HG03521 (cell line): ENCODE data around the gene POLR3GL.
"Not testable (repeated sequence)": the region's sequence is repeated elsewhere in the genome, so short reads cannot be mapped to it uniquely, and the experiment has no call there.

Experiments used
- ATAC-seq: cut with Tn5 transposase; IDR thresholded peaks from one replicate; pipeline ENCODE4 v1.9.1; 2021; ENCODE audit warnings: mild to moderate bottlenecking, moderate library complexity; ENCODE audit not compliant: unreplicated experiment

The POLR3GL gene

DNA sequence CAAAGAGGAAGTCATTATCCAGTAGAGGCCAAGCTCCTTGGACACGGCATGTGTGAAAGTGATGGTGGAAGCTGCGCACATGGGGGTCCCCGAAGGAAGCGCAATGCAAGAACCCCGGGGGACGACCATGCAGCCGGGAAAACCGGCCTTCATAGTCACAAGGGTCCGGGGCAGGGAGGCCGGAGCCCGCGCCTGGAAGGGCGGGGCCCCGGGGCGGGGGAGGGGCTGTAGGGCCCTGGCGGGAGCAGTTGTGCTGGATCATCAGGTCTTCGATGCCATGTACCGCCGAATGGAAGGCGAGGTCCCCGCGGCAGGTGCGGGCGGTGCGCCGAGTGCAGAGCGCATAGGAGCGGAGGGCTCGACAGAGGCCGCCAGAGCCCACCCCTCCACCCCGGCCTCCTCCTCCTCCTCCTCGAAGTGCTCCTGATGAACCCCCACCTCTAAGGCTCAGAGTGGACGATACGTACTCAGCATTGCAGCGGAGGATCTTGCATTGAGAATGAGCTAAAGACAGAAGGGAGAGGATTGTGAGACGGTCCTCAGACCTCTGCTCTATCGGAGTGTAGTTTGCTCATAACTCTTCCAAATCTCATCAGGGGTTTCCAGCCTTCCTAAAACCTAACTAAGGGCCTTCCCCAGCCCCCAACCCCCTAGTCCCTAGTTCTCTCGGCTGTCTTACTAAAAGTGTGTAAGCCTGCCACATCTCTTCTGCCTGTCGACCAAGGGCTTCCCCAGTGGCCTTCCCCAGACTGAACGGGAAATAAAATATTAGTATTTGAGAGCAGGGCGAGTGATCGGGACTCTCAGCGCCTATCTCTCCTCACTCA, 55.0 kb downstream of the POLR3GL start:
- ATAC-seq = no peak

- ATAC-seq = no peak
These were observed 55.9 kb downstream of the POLR3GL start for GRCh38 chr1:146020058-146021049.

GRCh38 chr1:146021050-146021445, 56.6 kb downstream of the POLR3GL start:
- ATAC-seq = no peak

GRCh38 chr1:146021622-146022402, 57.3 kb downstream of the POLR3GL start, which contains the start of gene HJV:
TSS of gene HJV (minus strand) at chr1:146021735. CDS start at chr1:146020231, 1,504 bp downstream.
- no peak for ATAC-seq

DNA sequence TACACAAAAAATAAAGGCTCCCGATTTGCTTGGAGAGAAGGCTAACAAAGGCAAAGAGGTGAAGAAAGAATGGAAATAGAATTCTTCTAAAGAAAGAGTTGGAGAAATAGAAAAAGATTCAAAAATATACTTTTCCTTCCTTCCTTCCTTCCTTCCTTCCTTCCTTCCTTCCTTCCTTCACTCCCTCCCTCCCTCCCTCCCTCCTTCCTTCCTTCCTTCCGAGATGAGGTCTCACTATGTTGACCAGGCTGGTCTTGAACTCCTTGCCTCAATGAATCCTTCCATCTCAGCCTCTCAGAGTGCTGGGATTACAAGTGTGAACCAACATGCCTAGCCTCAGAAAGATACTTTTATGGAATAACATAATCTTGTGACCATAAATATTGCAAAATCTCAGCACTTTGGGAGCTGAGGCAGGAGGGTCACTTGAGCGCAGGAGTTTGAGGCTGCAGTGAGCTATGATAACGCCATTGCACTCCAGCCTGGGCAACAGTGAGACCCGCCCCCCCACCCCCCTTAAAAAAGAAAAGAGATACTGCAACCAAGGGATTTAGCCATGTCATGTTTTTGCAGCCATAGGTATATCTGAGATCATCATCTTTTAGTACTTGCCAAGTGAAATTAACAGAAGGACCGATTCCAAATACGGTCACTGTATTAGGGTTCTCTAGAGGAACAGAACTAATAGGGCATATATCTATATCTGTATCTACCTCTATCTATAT, 58.1 kb downstream of the POLR3GL start:
- ATAC-seq = no peak

DNA sequence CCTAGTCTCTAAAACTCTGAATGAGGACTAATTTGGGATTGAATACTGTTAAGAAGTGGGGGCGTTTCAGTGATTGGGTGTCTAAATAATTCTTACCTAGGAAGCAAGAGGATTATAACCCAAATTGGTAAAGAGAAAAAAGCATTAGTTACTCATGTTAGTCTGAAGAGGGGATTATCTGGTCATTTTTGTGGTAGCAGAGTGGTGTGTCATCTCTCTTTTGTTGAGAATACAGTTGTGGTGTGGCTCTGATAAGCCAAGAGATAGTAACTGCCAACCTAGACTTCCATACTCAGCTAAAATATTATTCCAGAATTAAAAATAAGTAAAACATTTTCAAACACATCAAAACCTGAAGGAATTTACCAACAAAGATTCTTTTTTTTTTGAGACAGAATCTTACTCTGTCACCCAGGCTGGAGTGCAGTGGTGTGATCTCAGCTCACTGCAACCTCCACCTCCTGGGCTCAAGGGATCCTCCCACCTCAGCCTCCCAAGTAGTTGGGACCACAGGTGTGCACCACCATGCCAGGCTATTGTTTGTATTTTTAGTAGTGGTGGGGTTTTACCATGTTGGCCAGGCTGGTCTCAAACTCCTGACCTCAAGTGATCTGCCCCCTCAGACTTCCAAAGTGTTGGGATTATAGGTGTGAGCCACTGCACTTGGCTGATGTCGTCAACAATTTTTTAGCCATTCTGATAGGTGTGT, 61.5 kb downstream of the POLR3GL start:
- ATAC-seq = not testable (repeated sequence)

DNA sequence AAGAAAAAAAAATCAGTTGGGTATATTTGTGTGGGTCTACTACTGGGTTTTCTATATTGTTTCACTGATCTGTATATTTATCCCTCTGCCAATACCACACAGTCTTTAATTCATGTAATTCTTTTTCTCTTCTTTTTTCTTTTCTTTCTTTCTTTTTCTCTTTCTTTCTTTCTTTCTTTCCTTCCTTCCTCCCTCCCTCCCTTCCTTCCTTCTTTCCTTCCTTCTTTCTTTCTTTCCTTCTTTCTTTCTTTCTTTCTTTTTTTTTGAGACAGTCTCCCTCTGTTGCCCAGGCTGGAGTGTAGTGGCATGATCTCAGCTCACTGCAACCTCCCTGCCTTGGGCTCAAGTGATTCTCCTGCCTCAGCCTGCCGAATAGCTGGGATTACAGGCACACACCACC, 62.2 kb downstream of the POLR3GL start:
- not testable (repeated sequence) for ATAC-seq
